Uterus (tissue), 2 donors: ENCODE measurements around the gene OR5F1.

Experiments used
- CTCF ChIP-seq, 4 experiments: fragments of 200-600 bp in 2 of 4; fragments of 450-650 bp in 2 of 4; sonication (generic) in 2 of 4; IDR thresholded peaks; one replicate each; pipeline ENCODE4 v1.5.1; 2016 to 2019; ENCODE audit warnings: antibody characterized with exemption in 4 of 4, mild to moderate bottlenecking in 2 of 4, moderate library complexity in 1 of 4
- POLR2A ChIP-seq, 2 donors: fragments of 450-650 bp; IDR thresholded peaks; one replicate each; pipeline ENCODE4 v1.6.1; 2016; ENCODE audit warnings: antibody characterized with exemption in 2 of 2, mild to moderate bottlenecking in 1 of 2, moderate library complexity in 1 of 2

GRCh38 chr11:55966391-55966790, 28.0 kb downstream of the OR5F1 start:
- TF ChIP-seq CTCF (IDR thresholded peaks at IDR 0.05), result no peak
- TF ChIP-seq POLR2A (IDR thresholded peaks at IDR 0.05), result no peak
